Measurements from ENCODE around the gene MUC5AC. TPM values are rescaled to one million over a fixed set of nuclear protein-coding genes. Genes with fewer than 3 reads are reported as not detected.

Gene MUC5AC
- total RNA-seq, 4 donors from 2014 or later, result not detected

- Histone ChIP-seq H3K4me1 (no peaks in the 10 kb centered on the region), H3K27ac (no peak overlapping the region), H3K4me3 (no peak overlapping the region), H3K36me3 (no peaks in the 10 kb centered on the region), H3K9me3 (no peaks in the 10 kb centered on the region), H3K27me3 (peaks cover 6 to 14% (median 10%) of the 10 kb centered on the region in 3 donors)
- DNase-seq (no peak), ATAC-seq (no peak)
- TF ChIP-seq CTCF (IDR thresholded peaks at IDR 0.05 in 4 of 5, conservative IDR thresholded peaks at IDR 0.05 in 1 of 5) (no peak), POLR2A (IDR thresholded peaks at IDR 0.05) (no peak)
- intact Hi-C loops (cut with DNase I; ENCODE audit: low total_unique reads) (loop anchor here (10.0 kb wide), 1 partner anchor 395 kb away; no protein-coding TSS in a partner anchor), in situ Hi-C loops (cut with MboI; ENCODE audit: low sequenced_read_pairs in 4 of 4) (no loop called here)
Observed at GRCh38 chr11:1119604-1120146, 38.1 kb upstream of the MUC5AC start.

GRCh38 chr11:1120532-1121330, 37.0 kb upstream of the MUC5AC start:
- Histone ChIP-seq H3K4me1 (no peaks in the 10 kb centered on the region), H3K27me3 (peaks cover 6 to 14% (median 10%) of the 10 kb centered on the region in 3 donors), H3K4me3 (no peak overlapping the region), H3K36me3 (no peaks in the 10 kb centered on the region), H3K9me3 (no peaks in the 10 kb centered on the region), H3K27ac (no peak overlapping the region)
- TF ChIP-seq POLR2A (IDR thresholded peaks at IDR 0.05) (no peak), CTCF (IDR thresholded peaks at IDR 0.05 in 4 of 5, conservative IDR thresholded peaks at IDR 0.05 in 1 of 5) (no peak)
- in situ Hi-C loops (cut with MboI; ENCODE audit: low sequenced_read_pairs in 4 of 4), result no loop called here
- no peak for DNase-seq
- intact Hi-C loops (cut with DNase I; ENCODE audit: low total_unique reads), result no loop called here
- ATAC-seq, result no peak

- TF ChIP-seq POLR2A (IDR thresholded peaks at IDR 0.05), result no peak
- TF ChIP-seq CTCF (IDR thresholded peaks at IDR 0.05 in 4 of 5, conservative IDR thresholded peaks at IDR 0.05 in 1 of 5), result no peak
- Histone ChIP-seq H3K27me3 (peaks cover 6 to 19% (median 10%) of the 10 kb centered on the region in 3 donors), H3K36me3 (no peaks in the 10 kb centered on the region), H3K27ac (no peak overlapping the region), H3K9me3 (no peaks in the 10 kb centered on the region), H3K4me1 (no peaks in the 10 kb centered on the region), H3K4me3 (no peak overlapping the region)
- DNase-seq (no peak), ATAC-seq (no peak)
- in situ Hi-C loops (cut with MboI; ENCODE audit: low sequenced_read_pairs in 4 of 4), result no loop called here
- intact Hi-C loops (cut with DNase I; ENCODE audit: low total_unique reads), result no loop called here
Observed at GRCh38 chr11:1121331-1121812, 36.4 kb upstream of the MUC5AC start.

GRCh38 chr11:1121813-1122663, 35.7 kb upstream of the MUC5AC start:
- DNase-seq, result no peak
- Histone ChIP-seq H3K4me3 (no peak overlapping the region), H3K27ac (no peak overlapping the region), H3K4me1 (no peaks in the 10 kb centered on the region), H3K27me3 (peaks cover 6 to 24% (median 12%) of the 10 kb centered on the region in 3 donors), H3K9me3 (no peaks in the 10 kb centered on the region), H3K36me3 (no peaks in the 10 kb centered on the region)
- ATAC-seq, result no peak
- no peak for TF ChIP-seq POLR2A (IDR thresholded peaks at IDR 0.05)
- TF ChIP-seq CTCF (IDR thresholded peaks at IDR 0.05 in 4 of 5, conservative IDR thresholded peaks at IDR 0.05 in 1 of 5), result no peak
- intact Hi-C loops (cut with DNase I; ENCODE audit: low total_unique reads) (no loop called here), in situ Hi-C loops (cut with MboI; ENCODE audit: low sequenced_read_pairs in 4 of 4) (no loop called here)

Data from gastrocnemius medialis (tissue), 4 donors.